Measurements from ENCODE around the gene COX6B2.
A peak's percentile ranks its signal among the peaks of the same experiment; 100 is the strongest.

- TF ChIP-seq POLR2A (IDR thresholded peaks at IDR 0.05; ENCODE audit: low read depth, low read length) (peak; percentile 66), EZH2 (IDR thresholded peaks at IDR 0.05; ENCODE audit: borderline replicate concordance, low read depth, low read length, severe bottlenecking) (no peak), GATA2 (IDR thresholded peaks at IDR 0.05; ENCODE audit: insufficient read depth, insufficient read length, low read depth, low read length) (no peak), CTCF (IDR thresholded peaks at IDR 0.05; ENCODE audit: extremely low read depth in 1 of 2, insufficient read depth in 1 of 2, low read depth in 1 of 2, low read length in 2 of 2) (no peak), MYC (IDR thresholded peaks at IDR 0.05; ENCODE audit: low read depth, low read length) (no peak), JUN (IDR thresholded peaks at IDR 0.05; ENCODE audit: borderline replicate concordance, insufficient read depth, insufficient read length, low read depth) (no peak)
These were observed 36.7 kb upstream of the COX6B2 start for GRCh38 chr19:55391191-55391670.
